Measurements from ENCODE around the gene AUTS2.

- no peak for TF ChIP-seq CTCF (IDR thresholded peaks at IDR 0.05)
- TF ChIP-seq POLR2A (IDR thresholded peaks at IDR 0.05) = no peak
Observed at GRCh38 chr7:70017357-70017756, 419.1 kb downstream of the AUTS2 start.
